Measurements from ENCODE around the gene WRNIP1.

WRNIP1 gene

DNA sequence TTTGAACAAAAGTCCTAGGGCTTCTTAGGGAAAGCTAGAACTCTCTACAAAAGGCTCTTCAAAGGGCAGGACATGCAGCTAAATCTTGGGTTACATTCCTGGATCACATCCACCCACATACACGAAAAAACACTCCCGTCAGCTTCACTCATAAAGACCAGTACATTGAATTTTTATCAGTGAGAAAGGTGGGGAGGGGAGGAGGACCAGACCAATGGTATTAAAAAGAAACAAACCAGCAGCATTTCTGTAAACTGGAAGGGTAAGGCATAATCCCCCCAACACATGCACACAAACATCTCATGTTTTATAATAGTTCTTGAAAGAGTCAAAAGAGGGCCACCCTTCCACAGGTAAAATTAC lies 46.1 kb upstream of the WRNIP1 start:
- TF ChIP-seq, protein P1, sequence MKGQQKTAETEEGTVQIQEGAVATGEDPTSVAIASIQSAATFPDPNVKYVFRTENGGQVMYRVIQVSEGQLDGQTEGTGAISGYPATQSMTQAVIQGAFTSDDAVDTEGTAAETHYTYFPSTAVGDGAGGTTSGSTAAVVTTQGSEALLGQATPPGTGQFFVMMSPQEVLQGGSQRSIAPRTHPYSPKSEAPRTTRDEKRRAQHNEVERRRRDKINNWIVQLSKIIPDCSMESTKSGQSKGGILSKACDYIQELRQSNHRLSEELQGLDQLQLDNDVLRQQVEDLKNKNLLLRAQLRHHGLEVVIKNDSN (IDR thresholded peaks at IDR 0.05) = no peak
- no peak for TF ChIP-seq TEAD4 (IDR thresholded peaks at IDR 0.05)
- TF ChIP-seq RAD21 (IDR thresholded peaks at IDR 0.05; ENCODE audit: low read depth) = no peak
- TF ChIP-seq, protein P2, sequence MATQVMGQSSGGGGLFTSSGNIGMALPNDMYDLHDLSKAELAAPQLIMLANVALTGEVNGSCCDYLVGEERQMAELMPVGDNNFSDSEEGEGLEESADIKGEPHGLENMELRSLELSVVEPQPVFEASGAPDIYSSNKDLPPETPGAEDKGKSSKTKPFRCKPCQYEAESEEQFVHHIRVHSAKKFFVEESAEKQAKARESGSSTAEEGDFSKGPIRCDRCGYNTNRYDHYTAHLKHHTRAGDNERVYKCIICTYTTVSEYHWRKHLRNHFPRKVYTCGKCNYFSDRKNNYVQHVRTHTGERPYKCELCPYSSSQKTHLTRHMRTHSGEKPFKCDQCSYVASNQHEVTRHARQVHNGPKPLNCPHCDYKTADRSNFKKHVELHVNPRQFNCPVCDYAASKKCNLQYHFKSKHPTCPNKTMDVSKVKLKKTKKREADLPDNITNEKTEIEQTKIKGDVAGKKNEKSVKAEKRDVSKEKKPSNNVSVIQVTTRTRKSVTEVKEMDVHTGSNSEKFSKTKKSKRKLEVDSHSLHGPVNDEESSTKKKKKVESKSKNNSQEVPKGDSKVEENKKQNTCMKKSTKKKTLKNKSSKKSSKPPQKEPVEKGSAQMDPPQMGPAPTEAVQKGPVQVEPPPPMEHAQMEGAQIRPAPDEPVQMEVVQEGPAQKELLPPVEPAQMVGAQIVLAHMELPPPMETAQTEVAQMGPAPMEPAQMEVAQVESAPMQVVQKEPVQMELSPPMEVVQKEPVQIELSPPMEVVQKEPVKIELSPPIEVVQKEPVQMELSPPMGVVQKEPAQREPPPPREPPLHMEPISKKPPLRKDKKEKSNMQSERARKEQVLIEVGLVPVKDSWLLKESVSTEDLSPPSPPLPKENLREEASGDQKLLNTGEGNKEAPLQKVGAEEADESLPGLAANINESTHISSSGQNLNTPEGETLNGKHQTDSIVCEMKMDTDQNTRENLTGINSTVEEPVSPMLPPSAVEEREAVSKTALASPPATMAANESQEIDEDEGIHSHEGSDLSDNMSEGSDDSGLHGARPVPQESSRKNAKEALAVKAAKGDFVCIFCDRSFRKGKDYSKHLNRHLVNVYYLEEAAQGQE (IDR thresholded peaks at IDR 0.05; ENCODE audit: low read depth) = no peak
- TF ChIP-seq, protein P3, sequence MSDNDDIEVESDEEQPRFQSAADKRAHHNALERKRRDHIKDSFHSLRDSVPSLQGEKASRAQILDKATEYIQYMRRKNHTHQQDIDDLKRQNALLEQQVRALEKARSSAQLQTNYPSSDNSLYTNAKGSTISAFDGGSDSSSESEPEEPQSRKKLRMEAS (IDR thresholded peaks at IDR 0.05) = no peak
- no peak for TF ChIP-seq CEBPB (IDR thresholded peaks at IDR 0.05)
- TF ChIP-seq CREB1 (IDR thresholded peaks at IDR 0.05; ENCODE audit: low read depth) = no peak
- TF ChIP-seq YY1 (IDR thresholded peaks at IDR 0.05; ENCODE audit: low read depth) = no peak
- TF ChIP-seq EP300 (IDR thresholded peaks at IDR 0.05; ENCODE audit: borderline replicate concordance) = no peak
- no peak for TF ChIP-seq EGR1 (IDR thresholded peaks at IDR 0.05)
- TF ChIP-seq TAF1 (IDR thresholded peaks at IDR 0.05; ENCODE audit: low read depth) = no peak
- TF ChIP-seq NFIC (IDR thresholded peaks at IDR 0.05) = no peak
- TF ChIP-seq FOXM1 (IDR thresholded peaks at IDR 0.05; ENCODE audit: borderline replicate concordance, low read depth) = no peak
- TF ChIP-seq ZBTB7A (IDR thresholded peaks at IDR 0.05; ENCODE audit: low read depth) = no peak
- TF ChIP-seq TCF12 (IDR thresholded peaks at IDR 0.05; ENCODE audit: low read depth) = no peak

- no peak for TF ChIP-seq CREB1 (IDR thresholded peaks at IDR 0.05; ENCODE audit: low read depth)
- TF ChIP-seq FOXM1 (IDR thresholded peaks at IDR 0.05; ENCODE audit: borderline replicate concordance, low read depth) = no peak
- TF ChIP-seq ZBTB7A (IDR thresholded peaks at IDR 0.05; ENCODE audit: low read depth) = no peak
Measured at GRCh38 chr6:2721219-2721618, 44.0 kb upstream of the WRNIP1 start.

DNA sequence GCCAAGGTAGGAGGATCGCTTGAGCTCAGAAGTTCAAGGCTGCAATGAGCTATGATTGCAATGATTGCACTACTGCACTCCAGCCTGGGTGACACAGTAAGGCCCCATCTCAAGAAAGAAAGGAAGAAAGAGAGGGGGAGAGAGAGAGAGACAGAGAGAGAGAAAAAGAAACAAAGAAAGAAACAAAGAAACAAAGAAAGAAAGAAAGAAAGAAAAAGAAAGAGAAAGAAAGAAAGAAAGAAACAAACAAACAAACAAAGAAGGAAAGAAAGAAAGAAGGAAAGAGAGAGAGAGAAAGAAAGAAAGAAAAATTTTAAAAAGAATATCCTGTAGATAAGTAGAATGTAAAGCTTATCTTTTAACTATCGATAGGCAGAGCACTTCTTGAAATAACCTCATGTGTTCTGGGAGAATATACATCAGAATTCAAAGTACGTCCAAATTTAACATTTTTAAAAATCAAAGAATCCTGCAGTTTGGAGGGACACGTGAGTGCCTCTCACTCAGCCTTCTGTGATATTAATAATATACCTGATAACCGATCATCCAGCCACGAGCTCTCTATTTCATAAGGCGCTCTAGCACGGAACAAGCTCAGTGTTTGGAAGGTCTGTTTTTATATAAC lies 39.7 kb upstream of the WRNIP1 start:
- TF ChIP-seq NFIC (IDR thresholded peaks at IDR 0.05) = no peak
- TF ChIP-seq TCF12 (IDR thresholded peaks at IDR 0.05; ENCODE audit: low read depth) = no peak
- no peak for TF ChIP-seq FOXM1 (IDR thresholded peaks at IDR 0.05; ENCODE audit: borderline replicate concordance, low read depth)
- no peak for TF ChIP-seq EP300 (IDR thresholded peaks at IDR 0.05; ENCODE audit: borderline replicate concordance)
- TF ChIP-seq RAD21 (IDR thresholded peaks at IDR 0.05; ENCODE audit: low read depth) = no peak
- TF ChIP-seq TAF1 (IDR thresholded peaks at IDR 0.05; ENCODE audit: low read depth) = no peak
- no peak for TF ChIP-seq CREB1 (IDR thresholded peaks at IDR 0.05; ENCODE audit: low read depth)
- TF ChIP-seq YY1 (IDR thresholded peaks at IDR 0.05; ENCODE audit: low read depth) = no peak
- TF ChIP-seq CEBPB (IDR thresholded peaks at IDR 0.05) = no peak
- TF ChIP-seq, protein P3 (IDR thresholded peaks at IDR 0.05) = no peak
- TF ChIP-seq, protein P2 (IDR thresholded peaks at IDR 0.05; ENCODE audit: low read depth) = no peak
- TF ChIP-seq ZBTB7A (IDR thresholded peaks at IDR 0.05; ENCODE audit: low read depth) = no peak
- TF ChIP-seq TEAD4 (IDR thresholded peaks at IDR 0.05) = no peak
- TF ChIP-seq, protein P1 (IDR thresholded peaks at IDR 0.05) = no peak
- TF ChIP-seq EGR1 (IDR thresholded peaks at IDR 0.05) = no peak

DNA sequence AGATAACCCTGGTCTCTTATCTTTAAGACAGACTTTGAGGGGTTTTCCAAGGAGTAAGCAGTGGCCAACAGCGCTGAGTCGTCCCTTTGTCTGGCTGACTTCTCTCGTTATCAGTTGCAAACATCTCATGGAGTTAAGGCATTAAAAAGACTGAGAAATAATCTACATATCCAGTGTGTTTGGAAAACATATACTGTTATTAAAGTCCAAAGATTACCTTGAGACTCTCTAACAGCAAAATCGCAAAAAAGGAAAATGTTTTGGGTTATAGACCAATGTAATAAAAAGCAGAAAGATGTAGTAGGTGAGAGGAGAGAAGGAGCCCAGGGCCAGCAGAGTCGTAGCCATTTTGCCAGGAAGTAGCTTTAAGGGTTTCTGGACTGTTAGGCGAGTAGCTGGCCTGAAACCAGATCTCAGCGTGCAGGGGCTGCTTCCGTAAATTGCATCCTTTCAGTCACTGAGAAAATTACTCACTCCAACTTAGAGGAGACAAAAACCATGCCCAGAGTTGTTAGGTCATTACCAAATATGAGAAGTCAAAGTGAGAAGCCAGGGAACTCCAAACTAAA lies 39.1 kb upstream of the WRNIP1 start:
- no peak for TF ChIP-seq YY1 (IDR thresholded peaks at IDR 0.05; ENCODE audit: low read depth)
- TF ChIP-seq, protein P1 (IDR thresholded peaks at IDR 0.05) = no peak
- TF ChIP-seq FOXM1 (IDR thresholded peaks at IDR 0.05; ENCODE audit: borderline replicate concordance, low read depth) = no peak
- no peak for TF ChIP-seq EP300 (IDR thresholded peaks at IDR 0.05; ENCODE audit: borderline replicate concordance)
- TF ChIP-seq, protein P3 (IDR thresholded peaks at IDR 0.05) = no peak
- no peak for TF ChIP-seq NFIC (IDR thresholded peaks at IDR 0.05)

GRCh38 chr6:2729921-2730320 lies 35.3 kb upstream of the WRNIP1 start:
- TF ChIP-seq NFIC (IDR thresholded peaks at IDR 0.05) (no peak), EP300 (IDR thresholded peaks at IDR 0.05; ENCODE audit: borderline replicate concordance) (no peak), CEBPB (IDR thresholded peaks at IDR 0.05) (no peak), YY1 (IDR thresholded peaks at IDR 0.05; ENCODE audit: low read depth) (no peak), ZBTB7A (IDR thresholded peaks at IDR 0.05; ENCODE audit: low read depth) (no peak), TAF1 (IDR thresholded peaks at IDR 0.05; ENCODE audit: low read depth) (no peak), TCF12 (IDR thresholded peaks at IDR 0.05; ENCODE audit: low read depth) (no peak), TEAD4 (IDR thresholded peaks at IDR 0.05) (no peak), CREB1 (IDR thresholded peaks at IDR 0.05; ENCODE audit: low read depth) (no peak), RAD21 (IDR thresholded peaks at IDR 0.05; ENCODE audit: low read depth) (no peak), FOXM1 (IDR thresholded peaks at IDR 0.05; ENCODE audit: borderline replicate concordance, low read depth) (no peak), EGR1 (IDR thresholded peaks at IDR 0.05) (no peak)
- TF ChIP-seq, protein P2 (IDR thresholded peaks at IDR 0.05; ENCODE audit: low read depth) = no peak
- TF ChIP-seq, protein P1 (IDR thresholded peaks at IDR 0.05) = no peak
- TF ChIP-seq, protein P3 (IDR thresholded peaks at IDR 0.05) = no peak

Measured in Ishikawa (cell line).